HG03565 (cell line): Measurements from ENCODE around the gene EIF4G3.
"Not testable (repeated sequence)": the region's sequence is repeated elsewhere in the genome, so short reads cannot be mapped to it uniquely, and the experiment has no call there.

ENCODE experiments used
- ATAC-seq: cut with Tn5 transposase; IDR thresholded peaks from one replicate; pipeline ENCODE4 v1.9.1; 2021; ENCODE audit warnings: mild to moderate bottlenecking, moderate library complexity; ENCODE audit not compliant: unreplicated experiment

Gene EIF4G3

GRCh38 chr1:21153388-21153787 is 23.3 kb downstream of the EIF4G3 start:
- no peak for ATAC-seq

GRCh38 chr1:21152423-21153100 is 24.1 kb downstream of the EIF4G3 start:
- no peak for ATAC-seq

GRCh38 chr1:21149855-21150432 is 26.8 kb downstream of the EIF4G3 start:
- no peak for ATAC-seq

- ATAC-seq: no peak
These were observed 27.3 kb downstream of the EIF4G3 start for GRCh38 chr1:21149430-21149854.

- no peak for ATAC-seq
These were observed 32.9 kb downstream of the EIF4G3 start for GRCh38 chr1:21143752-21144151.

GRCh38 chr1:21143138-21143537 is 33.6 kb downstream of the EIF4G3 start:
- no peak for ATAC-seq

- no peak for ATAC-seq
These were observed 35.7 kb downstream of the EIF4G3 start for GRCh38 chr1:21141030-21141429.

GRCh38 chr1:21139601-21140000 is 37.1 kb downstream of the EIF4G3 start:
- no peak for ATAC-seq

- not testable (repeated sequence) for ATAC-seq
These were observed 40.4 kb downstream of the EIF4G3 start for GRCh38 chr1:21136344-21136743.

- ATAC-seq: no peak
These were observed 45.5 kb downstream of the EIF4G3 start for GRCh38 chr1:21131200-21131599.

- no peak for ATAC-seq
These were observed 47.3 kb downstream of the EIF4G3 start for GRCh38 chr1:21129407-21129806.

GRCh38 chr1:21126324-21126723 is 50.4 kb downstream of the EIF4G3 start:
- ATAC-seq: no peak

GRCh38 chr1:21124846-21125245 is 51.9 kb downstream of the EIF4G3 start:
- ATAC-seq: no peak

- no peak for ATAC-seq
These were observed 53.3 kb downstream of the EIF4G3 start for GRCh38 chr1:21123287-21123948.

GRCh38 chr1:21121764-21122471 is 54.8 kb downstream of the EIF4G3 start:
- no peak for ATAC-seq

- ATAC-seq: no peak
These were observed 58.5 kb downstream of the EIF4G3 start for GRCh38 chr1:21118167-21118566.

- no peak for ATAC-seq
These were observed 59.1 kb downstream of the EIF4G3 start for GRCh38 chr1:21117597-21118001.

GRCh38 chr1:21117159-21117558 is 59.5 kb downstream of the EIF4G3 start:
- ATAC-seq: no peak

GRCh38 chr1:21115098-21115760 is 61.5 kb downstream of the EIF4G3 start:
- no peak for ATAC-seq

GRCh38 chr1:21114431-21114830 is 62.3 kb downstream of the EIF4G3 start:
- ATAC-seq: no peak

- no peak for ATAC-seq
These were observed 66.5 kb downstream of the EIF4G3 start for GRCh38 chr1:21110163-21110562.
